Measurements from ENCODE around the gene GRK5.
"Not testable (repeated sequence)": the region's sequence is repeated elsewhere in the genome, so short reads cannot be mapped to it uniquely, and the experiment has no call there.

The GRK5 gene

DNA sequence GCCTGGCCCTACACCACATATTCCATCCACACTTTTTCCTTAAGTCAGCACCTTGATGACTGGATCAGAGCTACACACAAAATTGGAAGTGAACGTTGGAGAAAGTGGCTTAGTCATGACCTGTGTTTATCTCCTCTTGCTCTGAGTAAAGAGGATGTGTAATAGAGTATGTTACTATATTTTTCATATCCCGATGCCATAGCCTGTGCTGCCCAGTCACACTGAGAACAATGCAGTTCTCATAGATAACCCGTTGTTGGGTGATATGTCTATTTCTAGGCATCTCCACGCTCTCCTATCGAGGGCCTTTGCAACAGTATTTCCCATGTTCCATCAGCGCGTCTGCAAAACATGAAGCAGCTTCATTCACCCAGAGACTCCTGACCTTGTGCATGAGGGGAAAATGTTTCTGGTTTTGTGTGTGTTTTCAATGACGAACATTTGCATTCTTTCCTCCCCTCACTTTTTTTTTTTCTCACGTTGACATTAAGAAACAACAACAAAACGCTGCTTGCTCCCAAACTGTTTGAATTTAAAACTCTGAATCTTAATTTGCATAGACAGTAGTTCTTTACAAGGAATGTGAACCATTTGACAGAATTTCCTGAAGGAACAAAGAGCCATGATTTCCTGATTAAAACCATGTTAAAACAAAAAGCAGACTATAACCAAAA, 43.4 kb downstream of the GRK5 start:
- no peak for DNase-seq (ENCODE audit: low read depth in 2 of 2)

DNA sequence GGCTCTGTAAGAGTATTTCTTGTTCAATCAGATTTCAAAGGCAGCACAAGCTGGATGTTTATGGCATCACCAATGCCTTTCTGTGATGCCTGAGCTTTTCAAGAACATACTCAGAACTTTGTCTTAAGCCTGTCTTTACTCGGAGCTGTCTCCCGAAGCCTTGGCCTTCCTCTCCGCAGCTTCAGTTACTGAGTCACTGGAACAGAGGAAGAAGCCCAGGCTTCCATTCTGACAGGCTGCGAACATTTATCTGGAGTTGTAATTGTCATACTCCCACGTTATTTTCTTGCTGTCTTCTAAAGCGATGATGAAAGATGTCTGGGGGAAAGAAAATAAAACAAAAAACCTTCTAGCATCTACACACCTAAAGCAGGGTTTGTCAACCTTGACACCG, 43.9 kb downstream of the GRK5 start:
- DNase-seq (ENCODE audit: low read depth in 2 of 2) = no peak

DNA sequence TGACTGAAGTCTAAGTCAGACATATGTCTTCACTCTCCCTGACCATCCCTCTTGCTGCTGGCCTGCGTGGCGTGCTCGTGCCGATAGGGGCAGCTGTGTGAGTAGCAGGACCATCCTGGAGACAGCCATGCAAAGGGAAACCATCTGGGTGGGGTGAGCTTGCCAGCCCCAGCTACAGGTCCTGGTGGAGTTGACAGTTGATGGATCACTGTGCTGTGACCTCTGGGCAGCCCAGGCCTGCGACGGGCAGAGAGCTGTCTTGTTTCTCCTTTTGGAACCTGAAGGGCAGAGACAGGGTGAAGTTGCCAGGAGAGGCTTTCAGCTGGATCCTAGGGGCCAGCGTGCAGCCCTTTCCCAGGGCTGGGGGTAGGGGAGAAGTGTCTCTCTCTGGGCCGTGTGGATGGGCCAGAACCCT, 44.7 kb downstream of the GRK5 start:
- DNase-seq (ENCODE audit: low read depth in 2 of 2) = no peak

DNA sequence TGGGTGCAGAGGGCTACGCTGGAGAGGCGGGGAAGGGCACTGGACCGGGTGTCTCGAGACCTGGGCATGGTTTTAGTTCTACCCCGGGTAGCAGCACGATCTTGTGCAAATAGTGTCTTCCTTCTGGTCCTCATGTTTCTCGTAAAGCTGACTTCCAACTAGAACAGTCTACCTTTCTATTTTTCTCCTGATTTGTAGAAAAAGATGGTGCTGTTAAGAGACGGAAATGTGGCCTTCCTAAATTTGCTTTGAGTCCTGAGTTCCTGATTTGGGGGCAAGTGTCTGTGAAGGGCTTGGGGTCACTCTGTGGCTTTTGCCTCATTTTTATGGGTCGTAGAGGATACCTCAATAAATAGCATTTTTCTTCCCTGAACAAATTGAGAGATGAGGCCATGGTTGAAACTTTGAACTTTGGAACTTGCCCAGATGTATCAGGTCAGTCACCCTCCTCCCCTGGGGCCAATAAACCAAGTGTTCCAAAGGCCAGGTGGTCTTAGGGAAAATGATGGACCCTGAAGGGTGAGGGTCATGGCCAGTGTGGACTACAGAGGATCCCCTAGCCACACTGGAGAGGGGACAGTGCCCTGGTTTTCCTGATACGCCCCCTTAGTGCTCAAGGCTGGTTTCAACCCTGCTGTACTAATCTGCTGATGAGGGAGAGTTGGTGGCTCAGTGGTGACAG, 45.2 kb downstream of the GRK5 start:
- no peak for DNase-seq (ENCODE audit: low read depth in 2 of 2)

DNA sequence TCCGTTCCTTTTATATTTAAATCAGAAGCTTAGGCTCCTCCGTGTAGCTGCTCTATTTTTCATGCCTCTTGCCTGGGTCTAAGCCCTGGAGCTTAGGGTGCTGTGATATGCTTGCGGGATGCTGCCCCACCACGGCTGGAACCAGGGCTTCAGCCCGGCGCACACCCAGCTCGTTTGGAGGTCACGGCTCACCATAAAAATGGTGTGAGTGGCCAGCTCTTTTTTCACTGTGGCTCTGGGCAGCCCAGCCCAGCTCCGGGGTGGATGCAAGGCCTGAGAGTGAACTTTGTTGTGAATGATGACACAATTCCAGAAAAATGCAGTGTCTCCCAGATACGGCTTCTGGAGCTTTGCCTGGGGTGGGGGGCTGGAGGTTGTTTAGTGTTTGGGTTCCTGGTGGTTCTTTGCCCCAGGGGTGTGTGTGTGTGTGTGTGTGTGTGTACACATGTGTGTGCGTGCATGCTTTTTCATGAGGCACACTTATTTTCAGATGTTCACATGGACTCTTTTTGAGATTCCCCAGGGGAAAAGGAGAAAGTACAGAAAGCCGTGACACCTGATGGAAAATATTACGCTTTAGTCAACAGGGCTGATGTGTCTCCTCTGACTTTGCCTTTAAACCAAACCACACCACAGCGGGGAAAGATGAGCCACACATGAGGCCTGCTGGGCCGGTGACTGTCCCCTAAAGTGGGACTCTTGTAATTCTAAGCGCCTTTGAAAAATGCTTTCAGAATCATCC, 46.2 kb downstream of the GRK5 start:
- peak in 1 of 2 donors; percentile 23 for DNase-seq (ENCODE audit: low read depth in 2 of 2)

DNA sequence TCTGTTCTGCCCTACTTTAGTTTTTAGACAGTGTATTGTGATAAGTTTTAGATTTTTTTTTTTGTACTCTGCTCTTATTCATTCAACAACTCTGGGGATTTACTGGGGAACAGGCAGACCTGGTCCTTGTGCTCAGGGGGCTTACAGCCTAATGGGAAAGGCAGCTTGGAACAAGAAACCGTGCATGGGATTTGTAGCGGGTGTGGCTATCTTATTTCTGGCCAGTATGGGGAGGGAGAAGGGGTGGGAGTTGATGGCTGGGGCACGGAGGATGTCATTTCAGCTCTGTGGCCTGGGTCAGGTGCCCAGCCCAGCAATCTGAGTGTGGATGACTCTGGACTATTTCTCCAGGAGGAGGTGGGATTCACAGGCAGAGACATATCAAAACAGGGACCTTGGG, 47.0 kb downstream of the GRK5 start:
- DNase-seq (ENCODE audit: low read depth in 2 of 2) = no peak

DNA sequence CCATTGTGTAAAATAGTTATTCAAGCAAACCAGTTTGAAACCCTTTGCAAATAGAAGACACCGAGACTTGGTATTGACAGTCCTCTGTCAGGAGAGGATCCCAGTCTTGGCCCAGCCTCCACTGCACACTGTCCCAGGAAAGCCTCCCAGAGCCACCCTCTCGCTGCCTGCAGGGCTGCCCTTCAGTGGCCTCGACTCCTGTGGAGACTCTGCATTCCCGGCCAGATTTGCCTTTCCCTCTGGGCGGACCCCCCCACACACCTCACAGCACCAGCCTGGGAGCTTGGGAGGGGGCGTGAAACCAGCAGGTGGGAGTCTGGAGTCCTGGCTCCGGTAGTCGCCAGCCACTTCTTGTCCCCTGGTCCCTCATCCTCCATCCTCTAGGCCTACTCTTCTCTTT, 48.7 kb downstream of the GRK5 start:
- DNase-seq (ENCODE audit: low read depth in 2 of 2) = no peak

DNA sequence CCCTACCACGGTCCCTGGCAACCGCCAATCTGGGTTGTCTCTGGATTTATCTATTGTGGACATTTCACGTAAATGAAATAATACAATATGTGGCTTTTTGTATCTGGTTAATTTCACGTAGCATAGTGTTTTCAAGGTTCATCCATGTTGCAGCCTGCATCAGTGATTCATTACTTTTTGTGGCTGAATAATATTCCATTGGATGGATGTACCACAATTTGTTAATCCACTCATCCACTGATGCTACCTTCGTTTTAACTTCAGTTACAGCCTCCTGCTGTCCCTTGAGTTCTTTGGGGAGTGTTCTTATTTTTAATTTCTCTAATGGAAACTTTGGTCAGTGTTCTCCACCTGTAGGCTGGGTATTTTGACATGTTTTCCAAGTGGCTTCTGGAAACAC, 49.5 kb downstream of the GRK5 start:
- DNase-seq (ENCODE audit: low read depth in 2 of 2) = no peak

DNA sequence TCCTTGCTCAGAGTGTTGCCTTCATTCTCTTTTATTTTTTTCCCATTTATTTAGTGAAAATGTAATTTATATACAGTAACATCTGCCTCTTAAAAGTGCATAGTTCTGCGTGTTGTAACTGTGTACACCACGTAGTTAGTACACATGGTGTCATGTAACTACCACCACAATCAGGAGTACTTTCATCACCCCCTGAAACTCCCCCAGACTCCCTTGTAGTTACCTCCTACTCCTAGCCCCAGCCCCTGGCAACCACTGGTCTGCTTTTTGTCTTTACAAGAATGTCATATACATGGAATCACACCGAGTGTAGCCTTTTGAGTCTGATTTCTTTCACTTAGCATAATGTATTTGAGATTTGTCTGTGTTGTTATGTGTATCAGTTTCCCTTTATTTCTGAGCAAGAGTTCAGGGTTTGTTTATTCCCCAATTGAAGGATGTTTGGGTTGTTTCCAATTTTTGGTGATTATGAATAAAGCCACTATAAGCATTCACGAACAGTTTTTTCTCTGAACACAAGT, 50.6 kb downstream of the GRK5 start:
- DNase-seq (ENCODE audit: low read depth in 2 of 2) = no peak

DNA sequence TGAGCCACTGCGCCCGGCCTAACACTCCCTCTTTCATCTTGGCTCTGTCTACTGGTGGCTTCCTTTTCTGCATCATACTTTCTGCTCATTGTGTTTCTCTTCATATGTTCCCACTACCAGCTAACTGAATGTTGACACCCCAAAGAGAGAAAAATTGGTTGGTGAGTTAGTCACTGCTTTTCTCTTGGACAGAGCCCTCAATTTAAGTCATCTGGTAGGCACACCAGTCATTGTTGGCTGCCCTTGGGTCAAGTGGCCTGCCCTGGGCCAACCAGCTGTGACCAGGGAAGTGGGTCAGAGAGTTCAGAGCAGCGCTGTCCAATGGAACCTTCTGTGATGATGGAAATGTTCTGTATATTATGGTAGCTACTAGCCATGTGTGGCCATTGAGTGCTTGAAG, 52.0 kb downstream of the GRK5 start:
- no peak for DNase-seq (ENCODE audit: low read depth in 2 of 2)

DNA sequence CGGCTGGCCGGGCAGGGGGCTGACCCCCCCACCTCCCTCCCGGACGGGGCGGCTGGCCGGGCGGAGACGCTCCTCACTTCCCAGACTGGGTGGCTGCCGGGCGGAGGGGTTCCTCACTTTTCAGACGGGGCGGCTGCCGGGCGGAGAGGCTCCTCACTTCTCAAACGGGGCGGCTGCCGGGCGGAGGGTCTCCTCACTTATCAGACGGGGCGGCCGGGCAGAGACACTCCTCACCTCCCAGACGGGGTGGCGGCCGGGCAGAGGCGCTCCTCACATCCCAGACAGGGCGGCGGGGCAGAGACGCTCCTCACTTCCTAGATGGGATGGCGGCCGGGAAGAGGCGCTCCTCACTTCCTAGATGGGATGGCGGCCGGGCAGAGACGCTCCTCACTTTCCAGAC, 53.6 kb downstream of the GRK5 start:
- DNase-seq (ENCODE audit: low read depth in 2 of 2) = not testable (repeated sequence)

DNA sequence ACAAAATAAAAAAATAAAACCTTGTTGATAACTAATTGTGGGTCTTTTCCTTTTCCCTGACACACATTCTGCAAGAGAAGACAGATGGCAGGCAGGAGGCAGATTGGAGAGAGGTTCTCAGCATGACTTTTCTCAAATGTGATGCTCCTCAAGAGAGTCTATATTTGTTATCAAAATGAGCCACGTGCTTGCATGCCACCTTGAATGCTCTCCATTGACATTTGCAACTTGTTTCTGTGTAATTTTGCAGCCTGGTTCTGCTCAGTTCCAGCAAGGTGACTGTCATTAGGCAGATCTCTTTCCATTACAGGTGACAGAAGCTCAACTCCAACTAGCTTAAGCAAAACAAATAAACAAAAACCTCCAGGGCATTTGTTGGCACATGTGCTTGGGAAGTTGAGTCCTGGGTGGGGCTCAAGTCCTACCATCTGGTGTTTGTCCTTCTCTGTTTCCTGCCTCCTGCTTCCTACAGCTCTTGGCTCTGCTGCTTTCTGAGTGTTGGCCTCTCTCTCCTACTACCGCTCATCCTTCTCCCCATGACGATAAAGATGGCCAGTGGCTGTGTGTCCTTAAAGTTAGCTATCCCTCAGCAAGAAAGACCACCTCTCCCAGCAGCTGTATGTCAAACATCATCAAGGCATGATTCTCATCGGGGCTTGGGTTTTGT, 56.7 kb downstream of the GRK5 start:
- DNase-seq (ENCODE audit: low read depth in 2 of 2) = no peak

DNA sequence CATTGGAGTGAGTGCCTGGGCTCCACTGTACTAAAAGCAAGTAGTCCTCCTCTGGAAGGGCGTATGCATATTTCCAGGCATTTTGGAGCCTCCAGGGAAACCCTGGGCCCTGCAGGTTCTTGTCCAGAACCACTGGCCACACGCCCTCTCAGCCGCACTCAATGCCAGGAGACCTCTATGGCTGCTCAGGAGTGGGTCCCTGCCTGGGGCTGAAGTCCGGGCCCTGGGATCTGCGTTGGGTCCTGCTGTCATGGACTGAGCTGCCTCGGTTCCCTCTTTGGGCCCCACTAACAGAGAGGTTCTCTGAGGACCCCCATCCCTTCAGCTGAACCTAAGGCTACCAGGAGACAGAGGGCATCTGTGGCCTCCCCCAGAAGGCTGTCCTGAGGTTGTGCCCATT, 58.3 kb downstream of the GRK5 start:
- DNase-seq (ENCODE audit: low read depth in 2 of 2) = no peak

DNA sequence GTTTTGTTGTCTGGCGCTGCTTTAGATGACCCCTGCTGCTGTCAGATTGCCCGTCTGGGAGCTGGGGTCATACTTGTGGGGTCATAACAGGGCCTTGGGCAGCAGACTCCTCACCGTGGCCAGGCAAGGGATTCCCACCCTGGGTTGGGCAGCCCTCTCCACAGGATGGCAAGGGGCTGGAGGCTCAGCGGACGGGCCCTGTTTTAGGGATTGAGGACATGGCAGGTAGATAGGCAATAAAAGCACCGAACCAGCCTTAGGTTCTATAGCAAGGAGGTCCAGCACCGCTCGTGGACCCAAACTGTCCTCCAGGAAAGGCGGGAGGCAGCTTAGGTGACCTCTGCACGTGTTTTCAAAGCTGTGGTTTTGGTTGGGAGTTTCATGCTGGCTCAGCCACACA, 60.0 kb downstream of the GRK5 start:
- no peak for DNase-seq (ENCODE audit: low read depth in 2 of 2)

DNA sequence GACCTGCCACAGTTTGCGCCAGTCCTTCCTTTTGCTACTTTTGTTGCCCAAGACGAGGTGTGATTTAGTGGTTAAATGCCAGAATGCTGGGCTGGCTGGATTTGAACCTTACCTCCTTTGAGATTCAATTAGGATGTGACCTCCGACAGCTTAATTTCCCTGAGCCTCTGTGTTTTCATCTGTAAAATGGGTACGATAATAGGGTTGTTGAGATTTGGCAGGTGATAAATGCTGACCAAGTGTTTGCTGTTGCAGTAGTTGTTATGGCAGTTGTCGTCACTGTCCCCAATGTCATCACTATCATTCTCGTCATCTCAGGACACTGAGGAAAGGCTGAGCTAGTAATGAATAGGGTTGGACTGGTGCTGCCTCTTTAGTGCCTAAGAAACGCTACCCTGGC, 61.1 kb downstream of the GRK5 start:
- no peak for DNase-seq (ENCODE audit: low read depth in 2 of 2)

DNA sequence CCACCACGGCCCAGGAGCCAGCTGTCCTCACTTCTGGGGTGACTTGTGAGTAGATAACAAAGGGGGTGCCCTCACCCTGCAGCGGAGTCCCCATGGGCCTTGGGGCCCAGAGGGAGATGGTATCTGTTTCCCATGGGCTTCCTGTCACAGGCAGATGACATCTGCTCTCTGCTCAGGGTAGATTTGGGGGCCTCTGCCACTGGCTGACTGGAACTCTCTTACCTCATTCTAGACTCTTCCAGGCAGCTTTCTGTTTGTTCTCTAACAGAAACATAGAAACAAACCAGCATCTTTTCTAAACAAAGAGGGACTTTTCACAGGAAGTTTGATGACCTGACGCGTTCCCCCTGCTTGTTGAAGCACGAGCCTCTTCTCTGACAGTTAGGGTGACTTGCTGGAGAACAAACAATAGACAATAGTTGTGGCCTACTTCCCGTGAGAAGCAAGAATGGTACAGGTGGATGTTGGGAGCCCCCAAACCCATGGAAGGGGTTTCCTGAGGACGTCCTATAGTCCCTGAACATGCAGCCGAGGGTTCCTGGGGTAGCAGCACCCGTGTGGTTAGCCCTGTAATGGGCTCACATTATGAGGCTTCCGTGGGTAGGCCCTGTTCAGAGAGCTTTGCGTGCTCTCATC, 61.6 kb downstream of the GRK5 start:
- peak; percentile 29 to 47 for DNase-seq (ENCODE audit: low read depth in 2 of 2)

DNA sequence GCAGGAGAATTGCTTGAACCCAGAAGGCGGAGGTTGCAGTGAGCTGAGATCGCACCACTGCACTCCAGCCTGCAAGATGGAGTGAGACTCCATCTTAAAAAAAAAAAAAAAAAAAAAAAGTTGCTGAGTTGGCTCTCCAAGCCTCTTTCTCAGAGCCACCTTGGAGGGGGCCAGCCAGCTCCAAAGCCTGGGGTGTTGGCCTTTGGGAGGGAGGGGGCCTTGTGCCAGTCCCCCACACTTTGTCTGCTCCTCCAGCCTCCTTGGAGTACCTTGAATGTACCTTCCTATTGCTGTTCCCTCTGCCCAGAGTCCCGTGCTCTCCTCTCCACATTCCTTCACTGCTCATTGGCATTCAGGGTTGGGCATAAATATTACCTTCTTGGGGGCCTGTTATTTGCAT, 62.4 kb downstream of the GRK5 start:
- no peak for DNase-seq (ENCODE audit: low read depth in 2 of 2)

DNA sequence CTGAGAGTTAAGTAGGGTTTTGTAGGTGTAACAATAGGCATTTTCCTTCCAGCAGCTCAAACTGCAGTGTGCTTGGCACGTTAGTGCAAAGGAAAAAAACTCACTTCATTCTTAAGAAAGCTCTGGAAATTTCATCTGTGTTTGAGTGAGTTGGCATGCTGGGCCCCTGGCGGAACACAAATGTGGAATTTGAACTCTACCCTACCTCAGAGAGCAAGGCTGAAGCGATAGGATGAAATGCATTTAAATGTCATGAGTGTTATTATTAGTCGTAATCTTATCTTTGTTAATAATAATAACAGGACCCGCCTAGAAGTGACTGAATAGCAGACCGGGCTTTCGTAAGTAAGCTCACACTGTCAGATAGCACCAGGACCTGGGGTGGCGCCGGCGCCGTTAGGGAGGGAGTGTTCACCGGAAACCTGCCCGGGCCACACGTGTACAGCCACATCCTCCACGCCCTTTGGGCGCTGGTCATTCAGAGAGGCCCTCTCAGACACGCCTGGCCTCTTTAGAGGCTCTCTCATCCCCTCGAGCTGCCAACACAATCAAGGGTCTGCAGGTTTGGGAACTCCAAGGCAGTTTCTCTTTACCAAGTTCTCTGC, 63.5 kb downstream of the GRK5 start:
- DNase-seq (ENCODE audit: low read depth in 2 of 2) = peak; percentile 18 to 24

DNA sequence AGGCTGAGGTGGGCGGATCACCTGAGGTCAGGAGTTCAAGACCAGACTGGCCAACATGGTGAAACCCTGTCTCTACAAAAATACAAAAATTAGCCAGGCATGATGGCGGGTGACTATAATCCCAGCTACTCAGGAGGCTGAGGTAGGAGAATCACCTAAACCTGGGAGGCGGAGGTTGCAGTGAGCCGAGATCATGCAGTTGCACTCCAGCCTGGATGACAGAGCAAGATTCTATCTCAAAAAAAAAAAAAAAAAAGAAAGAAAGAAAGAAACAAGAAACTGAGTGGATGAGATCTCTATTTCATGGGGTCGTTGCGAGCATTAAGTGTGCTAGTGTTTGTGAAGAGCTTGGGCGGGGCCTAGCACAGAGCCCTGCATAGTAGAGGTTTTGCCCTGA, 65.0 kb downstream of the GRK5 start:
- DNase-seq (ENCODE audit: low read depth in 2 of 2) = not testable (repeated sequence)

DNA sequence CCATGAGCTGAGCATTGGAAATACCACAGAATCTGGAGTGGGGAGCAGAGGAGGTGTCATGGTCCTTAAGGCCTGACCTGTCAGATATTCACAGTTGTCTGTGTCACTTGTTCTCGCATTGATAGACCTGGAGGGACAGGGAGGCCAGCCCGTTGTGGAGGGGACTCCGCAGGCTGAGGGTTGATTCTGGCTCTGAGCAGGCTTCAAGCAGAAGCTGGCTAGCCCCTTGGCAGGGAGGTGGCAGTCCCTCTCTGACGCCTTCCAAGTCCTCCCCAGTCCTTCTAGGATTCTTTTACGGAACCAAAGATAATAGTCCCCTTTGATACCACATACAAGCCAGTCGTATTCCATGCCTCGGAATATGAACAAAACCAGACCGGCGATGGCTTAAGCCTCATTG, 65.4 kb downstream of the GRK5 start:
- no peak for DNase-seq (ENCODE audit: low read depth in 2 of 2)

DNA sequence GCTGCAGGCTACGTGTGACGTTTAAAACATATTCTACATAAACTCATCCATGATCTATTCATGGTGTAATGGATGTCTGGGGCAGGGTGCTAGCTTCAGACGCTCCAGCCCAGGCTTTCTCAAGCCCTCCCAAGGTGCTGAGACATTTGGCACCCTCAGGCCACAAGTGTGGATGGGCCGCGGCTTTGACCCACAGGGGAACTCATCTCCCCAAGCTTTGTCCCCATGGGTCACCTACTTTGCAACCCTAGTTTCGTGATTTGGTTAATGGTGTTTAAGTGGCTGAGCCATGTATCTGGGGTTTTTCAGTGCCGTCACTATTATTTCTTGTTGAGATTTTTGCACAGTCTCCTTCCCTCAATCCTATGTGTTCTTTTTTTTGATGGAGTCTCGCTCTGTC, 66.0 kb downstream of the GRK5 start:
- no peak for DNase-seq (ENCODE audit: low read depth in 2 of 2)
